Measurements from ENCODE around the gene LRP10. TPM values are rescaled to one million over a fixed set of nuclear protein-coding genes. Genes with fewer than 3 reads are reported as not detected.

LRP10 gene
- total and polyA plus RNA-seq, 4 donors, result 20.3 to 57.1 (median 46.2) TPM

DNA sequence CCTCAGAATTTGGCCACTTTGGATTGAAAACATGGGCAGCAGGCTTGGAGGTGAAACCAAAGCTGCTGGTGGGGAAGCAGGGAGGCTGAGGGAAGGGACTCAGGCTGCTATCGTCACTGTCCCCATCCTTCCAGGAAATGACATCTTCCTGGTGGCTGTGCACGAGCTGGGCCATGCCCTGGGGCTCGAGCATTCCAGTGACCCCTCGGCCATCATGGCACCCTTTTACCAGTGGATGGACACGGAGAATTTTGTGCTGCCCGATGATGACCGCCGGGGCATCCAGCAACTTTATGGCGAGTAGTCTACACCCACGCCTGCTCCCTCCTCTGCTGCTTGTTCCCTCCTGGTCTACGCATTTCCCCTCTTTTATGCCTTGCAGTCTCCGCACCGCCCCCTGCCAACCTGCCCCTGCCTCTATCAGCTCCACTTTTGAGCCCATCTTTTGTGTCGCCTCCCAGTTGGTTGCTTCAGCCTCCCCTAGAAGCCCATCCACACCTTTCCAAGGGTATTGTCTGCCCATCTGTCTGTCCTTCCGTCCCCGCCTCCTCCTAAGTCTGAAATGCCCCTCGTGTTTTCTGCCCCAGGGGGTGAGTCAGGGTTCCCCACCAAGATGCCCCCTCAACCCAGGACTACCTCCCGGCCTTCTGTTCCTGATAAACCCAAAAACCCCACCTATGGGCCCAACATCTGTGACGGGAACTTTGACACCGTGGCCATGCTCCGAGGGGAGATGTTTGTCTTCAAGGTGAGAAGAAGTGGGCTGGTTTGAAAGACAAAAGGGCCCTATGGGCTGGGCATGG, 28.2 kb upstream of the LRP10 start:
- H3K27ac ChIP-seq (ENCODE audit: low read depth, low read length), result no peak overlapping the region
- H3K9me3 ChIP-seq (ENCODE audit: control insufficient read depth, insufficient read depth, low read length), result no peaks in the 10 kb centered on the region
- H3K4me3 ChIP-seq (ENCODE audit: low read depth, low read length), result no peak overlapping the region
- no peak for DNase-seq (ENCODE audit: low read depth in 4 of 6, low spot score in 6 of 6)
- peaks cover 38% of the 10 kb centered on the region for H3K4me1 ChIP-seq (ENCODE audit: control insufficient read depth, insufficient read depth, low read length)
- WGBS (ENCODE audit: insufficient coverage), result 87% methylated on average over 18 of the region's 21 CpGs
- peaks cover 52% of the 10 kb centered on the region for H3K36me3 ChIP-seq (ENCODE audit: control insufficient read depth, insufficient read depth, low read length)
- H3K27me3 ChIP-seq (ENCODE audit: control insufficient read depth, insufficient read depth, low read length), result peaks cover 4% of the 10 kb centered on the region

DNA sequence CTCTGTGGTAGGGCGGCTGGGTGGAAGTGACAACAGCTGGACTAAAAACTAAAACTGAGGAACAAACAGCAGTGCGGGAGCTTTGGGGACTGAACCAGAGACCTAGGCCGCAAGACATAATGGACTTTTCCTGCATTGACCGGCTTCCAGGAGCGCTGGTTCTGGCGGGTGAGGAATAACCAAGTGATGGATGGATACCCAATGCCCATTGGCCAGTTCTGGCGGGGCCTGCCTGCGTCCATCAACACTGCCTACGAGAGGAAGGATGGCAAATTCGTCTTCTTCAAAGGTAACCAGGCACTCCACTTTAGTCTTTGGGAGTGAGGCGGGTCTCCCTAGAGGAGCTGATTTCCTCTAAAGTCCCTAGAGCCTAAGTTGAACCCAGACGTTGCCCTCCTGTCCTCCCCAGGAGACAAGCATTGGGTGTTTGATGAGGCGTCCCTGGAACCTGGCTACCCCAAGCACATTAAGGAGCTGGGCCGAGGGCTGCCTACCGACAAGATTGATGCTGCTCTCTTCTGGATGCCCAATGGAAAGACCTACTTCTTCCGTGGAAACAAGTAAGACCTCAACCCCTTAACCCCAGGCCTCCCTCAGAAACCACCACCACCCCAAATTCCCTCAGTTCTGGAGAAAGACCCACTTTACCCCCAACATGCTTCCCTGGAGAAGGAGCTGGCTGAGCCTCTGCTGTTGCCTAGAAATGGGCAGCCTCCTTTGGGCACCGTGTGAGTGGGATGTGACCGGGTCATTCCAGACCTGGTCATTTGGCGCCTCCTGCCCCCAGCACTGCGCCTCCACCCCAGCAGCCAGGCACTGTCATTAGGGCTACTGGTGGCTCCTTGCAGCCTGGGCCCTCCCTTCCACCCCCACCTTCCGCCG, 27.1 kb upstream of the LRP10 start:
- 90% methylated on average over 22 of the region's 22 CpGs for WGBS (ENCODE audit: insufficient coverage)
- H3K36me3 ChIP-seq (ENCODE audit: control insufficient read depth, insufficient read depth, low read length), result peaks cover 52% of the 10 kb centered on the region
- no peaks in the 10 kb centered on the region for H3K9me3 ChIP-seq (ENCODE audit: control insufficient read depth, insufficient read depth, low read length)
- DNase-seq (ENCODE audit: low read depth in 4 of 6, low spot score in 6 of 6), result no peak
- no peak overlapping the region for H3K27ac ChIP-seq (ENCODE audit: low read depth, low read length)
- H3K27me3 ChIP-seq (ENCODE audit: control insufficient read depth, insufficient read depth, low read length), result no peaks in the 10 kb centered on the region
- H3K4me1 ChIP-seq (ENCODE audit: control insufficient read depth, insufficient read depth, low read length), result peaks cover 38% of the 10 kb centered on the region
- H3K4me3 ChIP-seq (ENCODE audit: low read depth, low read length), result no peak overlapping the region

DNA sequence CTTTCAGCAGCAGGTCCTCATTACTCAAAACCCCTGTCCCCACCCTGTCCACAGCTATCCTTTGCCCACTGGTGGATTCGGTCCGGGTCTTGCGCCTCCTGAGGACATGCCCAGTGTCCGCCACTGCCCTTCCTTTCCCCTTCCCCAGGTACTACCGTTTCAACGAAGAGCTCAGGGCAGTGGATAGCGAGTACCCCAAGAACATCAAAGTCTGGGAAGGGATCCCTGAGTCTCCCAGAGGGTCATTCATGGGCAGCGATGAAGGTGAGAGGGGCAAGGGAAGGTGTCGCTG, 26.5 kb upstream of the LRP10 start:
- peaks cover 52% of the 10 kb centered on the region for H3K36me3 ChIP-seq (ENCODE audit: control insufficient read depth, insufficient read depth, low read length)
- H3K4me3 ChIP-seq (ENCODE audit: low read depth, low read length), result no peak overlapping the region
- H3K9me3 ChIP-seq (ENCODE audit: control insufficient read depth, insufficient read depth, low read length), result no peaks in the 10 kb centered on the region
- no peaks in the 10 kb centered on the region for H3K27me3 ChIP-seq (ENCODE audit: control insufficient read depth, insufficient read depth, low read length)
- WGBS (ENCODE audit: insufficient coverage), result 90% methylated on average over 9 of the region's 9 CpGs
- H3K4me1 ChIP-seq (ENCODE audit: control insufficient read depth, insufficient read depth, low read length), result peaks cover 40% of the 10 kb centered on the region
- H3K27ac ChIP-seq (ENCODE audit: low read depth, low read length), result no peak overlapping the region
- DNase-seq (ENCODE audit: low read depth in 4 of 6, low spot score in 6 of 6), result no peak

DNA sequence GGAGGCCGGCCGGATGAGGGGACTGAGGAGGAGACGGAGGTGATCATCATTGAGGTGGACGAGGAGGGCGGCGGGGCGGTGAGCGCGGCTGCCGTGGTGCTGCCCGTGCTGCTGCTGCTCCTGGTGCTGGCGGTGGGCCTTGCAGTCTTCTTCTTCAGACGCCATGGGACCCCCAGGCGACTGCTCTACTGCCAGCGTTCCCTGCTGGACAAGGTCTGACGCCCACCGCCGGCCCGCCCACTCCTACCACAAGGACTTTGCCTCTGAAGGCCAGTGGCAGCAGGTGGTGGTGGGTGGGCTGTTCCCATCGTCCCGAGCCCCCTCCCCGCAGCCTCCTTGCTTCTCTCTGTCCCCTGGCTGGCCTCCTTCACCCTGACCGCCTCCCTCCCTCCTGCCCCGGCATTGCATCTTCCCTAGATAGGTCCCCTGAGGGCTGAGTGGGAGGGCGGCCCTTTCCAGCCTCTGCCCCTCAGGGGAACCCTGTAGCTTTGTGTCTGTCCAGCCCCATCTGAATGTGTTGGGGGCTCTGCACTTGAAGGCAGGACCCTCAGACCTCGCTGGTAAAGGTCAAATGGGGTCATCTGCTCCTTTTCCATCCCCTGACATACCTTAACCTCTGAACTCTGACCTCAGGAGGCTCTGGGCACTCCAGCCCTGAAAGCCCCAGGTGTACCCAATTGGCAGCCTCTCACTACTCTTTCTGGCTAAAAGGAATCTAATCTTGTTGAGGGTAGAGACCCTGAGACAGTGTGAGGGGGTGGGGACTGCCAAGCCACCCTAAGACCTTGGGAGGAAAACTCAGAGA, 25.5 kb upstream of the LRP10 start:
- H3K36me3 ChIP-seq (ENCODE audit: control insufficient read depth, insufficient read depth, low read length), result peaks cover 49% of the 10 kb centered on the region
- no peaks in the 10 kb centered on the region for H3K9me3 ChIP-seq (ENCODE audit: control insufficient read depth, insufficient read depth, low read length)
- no peak for DNase-seq (ENCODE audit: low read depth in 4 of 6, low spot score in 6 of 6)
- no peak overlapping the region for H3K4me3 ChIP-seq (ENCODE audit: low read depth, low read length)
- H3K27me3 ChIP-seq (ENCODE audit: control insufficient read depth, insufficient read depth, low read length), result no peaks in the 10 kb centered on the region
- WGBS (ENCODE audit: insufficient coverage), result 88% methylated on average over 25 of the region's 26 CpGs
- H3K27ac ChIP-seq (ENCODE audit: low read depth, low read length), result peak overlapping the region; percentile 86
- H3K4me1 ChIP-seq (ENCODE audit: control insufficient read depth, insufficient read depth, low read length), result peaks cover 48% of the 10 kb centered on the region

DNA sequence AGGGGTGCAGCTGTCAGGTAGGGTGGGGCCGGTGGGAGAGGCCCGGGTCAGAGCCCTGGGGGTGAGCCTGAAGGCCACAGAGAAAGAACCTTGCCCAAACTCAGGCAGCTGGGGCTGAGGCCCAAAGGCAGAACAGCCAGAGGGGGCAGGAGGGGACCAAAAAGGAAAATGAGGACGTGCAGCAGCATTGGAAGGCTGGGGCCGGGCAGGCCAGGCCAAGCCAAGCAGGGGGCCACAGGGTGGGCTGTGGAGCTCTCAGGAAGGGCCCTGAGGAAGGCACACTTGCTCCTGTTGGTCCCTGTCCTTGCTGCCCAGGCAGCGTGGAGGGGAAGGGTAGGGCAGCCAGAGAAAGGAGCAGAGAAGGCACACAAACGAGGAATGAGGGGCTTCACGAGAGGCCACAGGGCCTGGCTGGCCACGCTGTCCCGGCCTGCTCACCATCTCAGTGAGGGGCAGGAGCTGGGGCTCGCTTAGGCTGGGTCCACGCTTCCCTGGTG, 24.7 kb upstream of the LRP10 start:
- H3K27me3 ChIP-seq (ENCODE audit: control insufficient read depth, insufficient read depth, low read length), result no peaks in the 10 kb centered on the region
- H3K36me3 ChIP-seq (ENCODE audit: control insufficient read depth, insufficient read depth, low read length), result peaks cover 42% of the 10 kb centered on the region
- DNase-seq (ENCODE audit: low read depth in 4 of 6, low spot score in 6 of 6), result no peak
- H3K4me1 ChIP-seq (ENCODE audit: control insufficient read depth, insufficient read depth, low read length), result peaks cover 54% of the 10 kb centered on the region
- no peaks in the 10 kb centered on the region for H3K9me3 ChIP-seq (ENCODE audit: control insufficient read depth, insufficient read depth, low read length)
- peak overlapping the region; percentile 86 for H3K27ac ChIP-seq (ENCODE audit: low read depth, low read length)
- no peak overlapping the region for H3K4me3 ChIP-seq (ENCODE audit: low read depth, low read length)
- 88% methylated on average over 11 of the region's 11 CpGs for WGBS (ENCODE audit: insufficient coverage)

DNA sequence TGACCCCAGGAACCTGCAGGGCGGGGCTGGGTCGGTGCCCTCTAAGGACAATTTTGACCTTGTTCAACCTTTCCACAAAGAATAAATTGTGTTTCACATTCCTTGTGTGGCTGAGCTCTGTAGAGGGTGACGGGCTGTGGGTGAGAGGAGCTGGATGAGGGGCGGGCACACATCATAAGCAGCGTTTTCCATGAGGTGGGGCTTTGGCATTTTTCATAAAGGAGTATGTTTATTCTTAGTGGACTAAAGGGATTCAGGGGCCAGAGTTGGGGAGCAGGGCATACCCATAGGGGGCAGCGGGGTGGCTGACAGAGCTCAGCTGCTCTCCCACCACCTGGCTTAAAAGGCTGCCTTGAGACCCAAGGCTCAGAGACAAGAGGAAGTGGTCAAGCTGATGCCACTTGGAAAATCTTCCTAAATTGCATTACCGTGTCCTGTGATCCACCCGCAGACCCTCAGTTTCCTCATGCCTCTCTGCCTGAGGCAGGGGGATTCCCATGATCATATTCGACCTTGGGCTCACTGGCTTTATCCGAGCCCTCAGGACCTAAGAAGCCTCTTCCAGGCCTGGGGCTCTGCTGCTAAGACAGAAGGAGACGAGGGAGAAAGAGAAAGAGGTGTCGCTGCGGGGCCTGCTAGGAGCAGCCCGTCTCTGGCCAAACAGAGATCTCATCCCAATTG, 23.7 kb upstream of the LRP10 start:
- peaks cover 57% of the 10 kb centered on the region for H3K4me1 ChIP-seq (ENCODE audit: control insufficient read depth, insufficient read depth, low read length)

DNA sequence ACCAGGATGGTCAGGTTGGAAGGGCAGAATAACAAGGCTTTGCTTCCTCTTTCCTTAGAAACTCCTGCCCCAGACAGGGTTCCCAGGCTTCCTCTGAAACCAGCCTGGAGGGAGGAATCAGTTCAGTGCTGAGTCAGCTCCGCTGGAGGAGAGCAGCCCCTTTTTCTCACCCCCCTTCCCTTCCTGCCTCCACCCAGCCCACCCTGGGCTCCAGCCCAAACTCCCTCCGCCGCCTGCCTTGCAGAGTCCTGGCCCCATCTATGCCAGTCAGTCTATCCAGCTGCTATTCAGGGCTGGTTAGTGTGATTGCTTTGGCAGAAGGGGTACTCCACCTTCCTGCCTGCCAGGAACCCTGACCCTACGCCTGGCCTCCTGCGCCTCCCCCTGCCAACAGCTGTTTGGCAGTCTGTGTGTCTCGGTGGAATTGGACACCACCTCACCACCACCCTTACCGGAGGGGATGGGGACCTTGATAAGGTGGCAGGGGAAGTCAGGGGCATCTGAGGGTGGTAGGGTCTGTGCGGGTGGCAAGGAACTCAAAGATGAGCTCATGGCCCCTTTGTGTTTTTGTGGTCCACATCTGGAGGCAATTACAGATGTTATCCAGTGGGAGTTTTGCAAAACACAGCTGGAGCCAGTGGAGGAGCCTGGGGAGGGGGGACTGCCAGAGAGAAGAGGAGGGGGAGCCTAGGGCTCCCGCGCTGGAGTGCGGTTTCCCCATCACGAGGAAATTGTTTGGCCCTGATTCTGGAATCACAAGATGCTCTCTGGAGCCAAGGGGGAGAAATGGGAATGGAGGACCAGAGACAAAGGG, 23.0 kb upstream of the LRP10 start:
- peak overlapping the region; percentile 94 for H3K27ac ChIP-seq (ENCODE audit: low read depth, low read length)
- WGBS (ENCODE audit: insufficient coverage), result 33% methylated on average over 2 of the region's 12 CpGs
- DNase-seq (ENCODE audit: low read depth in 4 of 6, low spot score in 6 of 6), result peak in 2 of 6 donors; percentile 60 to 93
- peaks cover 64% of the 10 kb centered on the region for H3K4me1 ChIP-seq (ENCODE audit: control insufficient read depth, insufficient read depth, low read length)
- no peaks in the 10 kb centered on the region for H3K27me3 ChIP-seq (ENCODE audit: control insufficient read depth, insufficient read depth, low read length)
- no peak overlapping the region for H3K4me3 ChIP-seq (ENCODE audit: low read depth, low read length)
- H3K9me3 ChIP-seq (ENCODE audit: control insufficient read depth, insufficient read depth, low read length), result no peaks in the 10 kb centered on the region
- peaks cover 32% of the 10 kb centered on the region for H3K36me3 ChIP-seq (ENCODE audit: control insufficient read depth, insufficient read depth, low read length)

More for the DNA sequence above, 23.7 kb upstream of the LRP10 start:
- H3K27me3 ChIP-seq (ENCODE audit: control insufficient read depth, insufficient read depth, low read length), result no peaks in the 10 kb centered on the region
- peak in 1 of 6 donors; percentile 25 for DNase-seq (ENCODE audit: low read depth in 4 of 6, low spot score in 6 of 6)
- whole genome bisulfite sequencing (ENCODE audit: insufficient coverage), result 84% methylated on average over 8 of the region's 14 CpGs
- H3K27ac ChIP-seq (ENCODE audit: low read depth, low read length), result peak overlapping the region; percentile 94
- no peaks in the 10 kb centered on the region for H3K9me3 ChIP-seq (ENCODE audit: control insufficient read depth, insufficient read depth, low read length)
- H3K4me3 ChIP-seq (ENCODE audit: low read depth, low read length), result no peak overlapping the region
- peaks cover 38% of the 10 kb centered on the region for H3K36me3 ChIP-seq (ENCODE audit: control insufficient read depth, insufficient read depth, low read length)

DNA sequence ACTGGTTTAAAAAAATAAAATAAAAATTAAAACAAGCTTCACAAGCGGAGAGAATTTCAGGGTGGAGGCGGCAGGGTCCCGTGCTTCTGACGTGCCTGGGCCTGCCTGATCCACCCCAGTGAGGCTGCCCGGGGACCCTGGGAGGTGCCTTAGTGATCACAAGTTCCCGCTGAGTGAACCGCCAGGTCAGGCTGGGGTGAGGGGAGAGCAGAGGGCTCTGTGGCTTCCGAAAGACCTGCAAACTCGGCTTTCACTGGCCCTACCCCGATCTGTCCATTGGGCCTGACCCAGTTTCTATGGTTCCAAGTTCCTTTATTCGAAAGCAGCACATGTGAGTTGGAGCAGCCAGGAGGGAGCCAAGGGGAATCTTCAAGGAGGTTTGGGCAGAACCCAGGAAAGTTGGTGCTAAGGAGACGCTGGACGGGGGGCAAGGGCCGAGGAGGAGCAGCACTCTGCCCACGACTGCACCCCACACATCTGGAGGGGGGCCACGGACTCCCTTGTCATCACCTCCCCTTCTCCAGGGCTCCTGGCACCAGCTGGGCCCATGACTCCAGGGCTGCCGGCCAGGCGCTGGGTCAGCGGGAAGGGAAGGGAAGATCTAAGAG, 22.2 kb upstream of the LRP10 start:
- Histone ChIP-seq H3K4me1 (ENCODE audit: control insufficient read depth, insufficient read depth, low read length) (peaks cover 64% of the 10 kb centered on the region), H3K27ac (ENCODE audit: low read depth, low read length) (peak overlapping the region; percentile 94), H3K36me3 (ENCODE audit: control insufficient read depth, insufficient read depth, low read length) (peaks cover 27% of the 10 kb centered on the region), H3K4me3 (ENCODE audit: low read depth, low read length) (no peak overlapping the region), H3K9me3 (ENCODE audit: control insufficient read depth, insufficient read depth, low read length) (no peaks in the 10 kb centered on the region), H3K27me3 (ENCODE audit: control insufficient read depth, insufficient read depth, low read length) (no peaks in the 10 kb centered on the region)
- DNase-seq (ENCODE audit: low read depth in 4 of 6, low spot score in 6 of 6), result peak in 1 of 6 donors; percentile 75
- WGBS (ENCODE audit: insufficient coverage), result 57% methylated on average over 10 of the region's 19 CpGs
